DND-41 (cell line): ENCODE measurements around the gene PET100.

Source experiments
- ATAC-seq: fragments of 200-7000 bp; cut with Tn5 transposase; 3 replicates; pipeline ENCODE4 v1.9.1; 2021; ENCODE audit warnings: low read depth; ENCODE audit not compliant: insufficient read depth
- DNase-seq: peaks from one replicate; pipeline ENCODE4 v3.0.0-alpha.2; 2020
- H2AFZ ChIP-seq: 2 replicates; pipeline ENCODE4 v1.6.0; 2012; ENCODE audit warnings: low read depth, low read length
- H3K27ac ChIP-seq: 2 replicates; pipeline ENCODE4 v1.5.1; 2012; ENCODE audit warnings: low read length, inconsistent platforms
- H3K27me3 ChIP-seq: fragments of 200-600 bp; sonication (generic); 2 replicates; pipeline ENCODE4 v1.6.0; 2012; ENCODE audit warnings: low read length, mild to moderate bottlenecking, inconsistent platforms; ENCODE audit not compliant: insufficient read depth, poor library complexity
- H3K36me3 ChIP-seq: 2 replicates; pipeline ENCODE4 v1.5.1; 2012; ENCODE audit warnings: low read length, inconsistent platforms; ENCODE audit not compliant: insufficient read depth
- H3K4me1 ChIP-seq: 2 replicates; pipeline ENCODE4 v1.5.1; 2012; ENCODE audit warnings: mild to moderate bottlenecking, low read length; ENCODE audit not compliant: insufficient read depth
- H3K4me2 ChIP-seq: 2 replicates; pipeline ENCODE4 v1.6.0; 2012; ENCODE audit warnings: mild to moderate bottlenecking, moderate library complexity, low read length, inconsistent platforms; ENCODE audit not compliant: insufficient read depth
- H3K4me3 ChIP-seq, 2 experiments: fragments of 200-600 bp in 1 of 2; shearing (Covaris generic) in 1 of 2; 2 replicates each; pipeline ENCODE4 v1.5.1; 2012 to 2016; ENCODE audit warnings: inconsistent platforms in 2 of 2, low read length in 2 of 2, mild to moderate bottlenecking in 2 of 2, low read depth in 1 of 2, moderate library complexity in 1 of 2
- H3K79me2 ChIP-seq: 2 replicates; pipeline ENCODE4 v1.6.0; 2012; ENCODE audit warnings: low read length, inconsistent platforms; ENCODE audit not compliant: insufficient read depth
- H3K9ac ChIP-seq: 2 replicates; pipeline ENCODE4 v1.6.0; 2012; ENCODE audit warnings: low read depth, mild to moderate bottlenecking, inconsistent platforms, low read length, moderate library complexity
- H3K9me3 ChIP-seq: 2 replicates; pipeline ENCODE4 v1.5.1; 2012; ENCODE audit warnings: low read length, moderate library complexity, mild to moderate bottlenecking, inconsistent platforms; ENCODE audit not compliant: insufficient read depth, severe bottlenecking
- H4K20me1 ChIP-seq: 2 replicates; pipeline ENCODE4 v1.6.0; 2012; ENCODE audit warnings: low read length; ENCODE audit not compliant: insufficient read depth
- EZH2 ChIP-seq: IDR thresholded peaks from 3 replicates; pipeline ENCODE4 v1.6.1; 2012; ENCODE audit warnings: borderline replicate concordance, low read depth, mild to moderate bottlenecking, moderate library complexity, low read length, inconsistent platforms; ENCODE audit not compliant: severe bottlenecking
- TF ChIP-seq, protein P1 (sequence below): IDR thresholded peaks from 2 replicates; pipeline ENCODE4 v1.5.1; 2012; ENCODE audit warnings: borderline replicate concordance, low read length, moderate library complexity, mild to moderate bottlenecking; ENCODE audit not compliant: poor library complexity, severe bottlenecking; ENCODE audit errors: extremely low read depth

Gene PET100, protein sequence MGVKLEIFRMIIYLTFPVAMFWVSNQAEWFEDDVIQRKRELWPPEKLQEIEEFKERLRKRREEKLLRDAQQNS

DNA sequence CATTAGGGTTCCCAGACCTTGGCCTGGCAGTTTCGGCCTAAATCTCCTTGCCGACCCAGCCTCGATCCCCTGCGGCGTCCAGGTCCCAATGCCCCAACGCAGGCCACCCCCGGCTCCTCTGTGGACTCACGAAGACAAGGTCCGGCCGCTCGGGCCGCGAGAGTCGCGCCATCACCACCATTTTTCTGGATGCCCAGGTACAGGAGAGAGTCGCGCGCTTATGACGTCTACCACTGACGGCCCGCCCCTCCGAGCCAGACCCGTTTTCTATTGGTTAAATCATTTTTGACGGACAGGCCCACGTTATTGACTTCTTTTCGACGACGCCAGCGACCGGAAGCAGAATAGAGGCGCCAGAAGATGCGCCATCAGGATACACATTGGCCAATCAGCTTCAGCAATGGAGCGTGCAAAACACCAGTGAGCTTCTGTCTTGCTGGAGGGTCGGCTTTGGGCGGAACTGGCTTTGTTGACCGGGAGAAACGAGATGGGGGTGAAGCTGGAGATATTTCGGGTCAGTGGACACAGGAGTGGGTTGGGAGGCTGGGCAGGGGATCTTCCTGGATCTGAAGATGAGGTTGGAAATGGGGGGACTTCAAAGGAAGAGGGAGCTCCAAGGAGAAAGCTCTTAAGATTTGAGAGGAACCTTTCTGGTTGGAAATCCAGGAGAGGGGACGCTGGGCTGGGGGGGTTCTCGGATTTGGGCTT is at the start of gene PET100, which contains the start of gene XAB2:
TSS of gene PET100 (plus strand) at position 447 of the 708 bp plus-strand sequence. CDS start at position 488, 41 bp downstream.
TSS of gene XAB2 (minus strand) at position 199 of the 708 bp plus-strand sequence. CDS start at position 181, 18 bp downstream.
- H3K36me3 ChIP-seq: peaks cover 46% of the 10 kb centered on the region
- no peaks in the 10 kb centered on the region for H3K9me3 ChIP-seq
- peak; percentile 99 for ATAC-seq
- H3K4me1 ChIP-seq: peaks cover 43% of the 10 kb centered on the region
- peak within 1 kb of the TSS; percentile 96 for H3K4me2 ChIP-seq
- H3K79me2 ChIP-seq: peaks cover 63% of the 10 kb centered on the region
- TF ChIP-seq, protein P1, sequence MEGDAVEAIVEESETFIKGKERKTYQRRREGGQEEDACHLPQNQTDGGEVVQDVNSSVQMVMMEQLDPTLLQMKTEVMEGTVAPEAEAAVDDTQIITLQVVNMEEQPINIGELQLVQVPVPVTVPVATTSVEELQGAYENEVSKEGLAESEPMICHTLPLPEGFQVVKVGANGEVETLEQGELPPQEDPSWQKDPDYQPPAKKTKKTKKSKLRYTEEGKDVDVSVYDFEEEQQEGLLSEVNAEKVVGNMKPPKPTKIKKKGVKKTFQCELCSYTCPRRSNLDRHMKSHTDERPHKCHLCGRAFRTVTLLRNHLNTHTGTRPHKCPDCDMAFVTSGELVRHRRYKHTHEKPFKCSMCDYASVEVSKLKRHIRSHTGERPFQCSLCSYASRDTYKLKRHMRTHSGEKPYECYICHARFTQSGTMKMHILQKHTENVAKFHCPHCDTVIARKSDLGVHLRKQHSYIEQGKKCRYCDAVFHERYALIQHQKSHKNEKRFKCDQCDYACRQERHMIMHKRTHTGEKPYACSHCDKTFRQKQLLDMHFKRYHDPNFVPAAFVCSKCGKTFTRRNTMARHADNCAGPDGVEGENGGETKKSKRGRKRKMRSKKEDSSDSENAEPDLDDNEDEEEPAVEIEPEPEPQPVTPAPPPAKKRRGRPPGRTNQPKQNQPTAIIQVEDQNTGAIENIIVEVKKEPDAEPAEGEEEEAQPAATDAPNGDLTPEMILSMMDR: no peak
- no peak for TF ChIP-seq EZH2
- peak within 1 kb of the TSS; percentile 85 for H3K27ac ChIP-seq
- peak within 1 kb of the TSS; percentile 72 for H2AFZ ChIP-seq
- no peaks in the 10 kb centered on the region for H3K27me3 ChIP-seq
- peaks cover 50% of the 10 kb centered on the region for H4K20me1 ChIP-seq
- peak within 1 kb of the TSS; percentile 79 for H3K9ac ChIP-seq
- peak within 1 kb of the TSS; percentile 83 to 86 for H3K4me3 ChIP-seq
- peak; percentile 97 for DNase-seq

DNA sequence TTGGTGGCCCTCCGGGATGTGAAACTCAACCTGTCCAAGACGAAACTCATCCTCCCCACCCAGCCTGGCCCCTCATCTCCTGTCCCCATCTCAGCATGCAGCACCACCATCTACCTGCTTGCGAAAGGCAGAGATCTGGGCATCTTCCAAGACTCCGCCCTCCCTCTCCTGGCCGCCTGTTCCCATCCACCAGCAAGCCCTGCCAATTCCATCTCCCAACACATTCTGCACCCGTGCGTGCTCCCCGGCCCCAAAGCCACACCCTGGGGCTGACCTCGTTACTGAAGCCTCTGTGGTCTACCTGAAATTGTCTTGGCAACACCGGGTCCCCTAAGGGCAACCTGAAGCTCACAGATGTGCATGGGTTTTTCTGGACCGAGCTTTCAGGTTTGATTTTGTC is 47.1 kb upstream of the PET100 start:
- H3K9ac ChIP-seq: no peak overlapping the region
- H2AFZ ChIP-seq: no peak overlapping the region
- H4K20me1 ChIP-seq: no peaks in the 10 kb centered on the region
- no peaks in the 10 kb centered on the region for H3K36me3 ChIP-seq
- H3K27ac ChIP-seq: no peak overlapping the region
- TF ChIP-seq, protein P1: no peak
- TF ChIP-seq EZH2: no peak
- no peak overlapping the region for H3K4me3 ChIP-seq
- H3K4me2 ChIP-seq: no peak overlapping the region
- DNase-seq (no peak), ATAC-seq (no peak)
- no peaks in the 10 kb centered on the region for H3K9me3 ChIP-seq
- H3K79me2 ChIP-seq: no peaks in the 10 kb centered on the region
- no peaks in the 10 kb centered on the region for H3K4me1 ChIP-seq
- no peaks in the 10 kb centered on the region for H3K27me3 ChIP-seq

- Histone ChIP-seq H3K9ac (no peak overlapping the region), H3K4me1 (no peaks in the 10 kb centered on the region), H3K4me3 (no peak overlapping the region), H3K4me2 (no peak overlapping the region), H2AFZ (no peak overlapping the region), H3K9me3 (no peaks in the 10 kb centered on the region), H3K36me3 (no peaks in the 10 kb centered on the region), H4K20me1 (peaks cover 4% of the 10 kb centered on the region; the same call in 1 of the 2 replicates), H3K79me2 (no peaks in the 10 kb centered on the region), H3K27ac (no peak overlapping the region), H3K27me3 (no peaks in the 10 kb centered on the region)
- DNase-seq (no peak), ATAC-seq (no peak)
- TF ChIP-seq EZH2: no peak
- TF ChIP-seq, protein P1: no peak
Observed at GRCh38 chr19:7589822-7590221, 39.8 kb upstream of the PET100 start.
